Panc1 (cell line): ENCODE data around the gene DDX31. TPM values are rescaled to one million over a fixed set of nuclear protein-coding genes. Genes with fewer than 3 reads are reported as not detected.

Experiments used
- ATAC-seq: fragments of 200-7000 bp; cut with Tn5 transposase; 2 replicates; pipeline ENCODE4 v1.9.1; 2020; ENCODE audit warnings: mild to moderate bottlenecking, moderate library complexity
- BruUV-seq: library from RNA; stranded (reverse); fragments of 400-500 nt; replicated peaks from 2 replicates; lab custom pipeline; 2021; lab: Mats Ljungman, UMichigan
- CTCF ChIA-PET: fragments of 300-600 bp; sonication (Branson Sonifier 250); formaldehyde crosslinking; loops from one replicate; lab custom pipeline; 2022; ENCODE audit warnings: antibody characterized with exemption; lab: Charles Lee
- POLR2A ChIA-PET: fragments of 300-600 bp; sonication (Branson Sonifier 250); formaldehyde crosslinking; loops from one replicate; lab custom pipeline; 2022; ENCODE audit warnings: antibody characterized with exemption; lab: Charles Lee
- DNase-seq: peaks from one replicate; pipeline ENCODE4 v3.0.0-alpha.2; 2010; ENCODE audit warnings: low read depth, low spot score
- H3K27ac ChIP-seq: 2 replicates; pipeline ENCODE4 v1.5.1; 2011; ENCODE audit warnings: mild to moderate bottlenecking, low read length, inconsistent platforms
- H3K27me3 ChIP-seq: fragments of 200-500 bp; sonication (Bioruptor generic); 2 replicates; pipeline ENCODE4 v1.6.0; 2014; ENCODE audit warnings: low read length, inconsistent platforms; ENCODE audit not compliant: control insufficient read depth, insufficient read depth
- H3K36me3 ChIP-seq: fragments of 200-500 bp; sonication (Bioruptor generic); 2 replicates; pipeline ENCODE4 v1.5.1; 2014; ENCODE audit warnings: inconsistent platforms, mild to moderate bottlenecking, low read length, moderate library complexity; ENCODE audit not compliant: control insufficient read depth, insufficient read depth
- H3K4me1 ChIP-seq: 2 replicates; pipeline ENCODE4 v1.5.1; 2011; ENCODE audit warnings: inconsistent platforms, mild to moderate bottlenecking, low read length, moderate library complexity; ENCODE audit not compliant: control insufficient read depth, insufficient read depth
- H3K4me3 ChIP-seq, 2 experiments: 2 replicates each; pipeline ENCODE4 v1.5.1; 2011 to 2012; ENCODE audit warnings: low read depth in 2 of 2, low read length in 2 of 2, mild to moderate bottlenecking in 2 of 2, inconsistent platforms in 1 of 2, moderate library complexity in 1 of 2
- H3K9me3 ChIP-seq: fragments of 200-500 bp; sonication (Bioruptor generic); 2 replicates; pipeline ENCODE4 v1.5.1; 2014; ENCODE audit warnings: low read depth, mild to moderate bottlenecking, inconsistent platforms, low read length, moderate library complexity; ENCODE audit not compliant: control insufficient read depth, insufficient read depth
- POLR2AphosphoS5 ChIP-seq: IDR thresholded peaks from 2 replicates; pipeline ENCODE4 v1.6.1; 2012; ENCODE audit warnings: mild to moderate bottlenecking, low read depth, low read length, moderate library complexity
- SIN3A ChIP-seq: IDR thresholded peaks from 2 replicates; pipeline ENCODE4 v1.6.1; 2012; ENCODE audit warnings: low read depth, mild to moderate bottlenecking, low read length, moderate library complexity, borderline replicate concordance; ENCODE audit not compliant: insufficient read depth
- TCF7L2 ChIP-seq: IDR thresholded peaks from 2 replicates; pipeline ENCODE4 v1.6.1; 2011; ENCODE audit warnings: mild to moderate bottlenecking, low read depth, low read length, inconsistent platforms
- in situ Hi-C: cut with HindIII; loops from 2 replicates; pipeline ENCODE4 v1.10.0; 2016; ENCODE audit warnings: low sequenced_read_pairs, low pct_unique_long_range_greater_than_20kb
- intact Hi-C: fragments of 100-400 bp; cut with micrococcal nuclease; formaldehyde crosslinking; loops from one replicate; pipeline ENCODE4 v1.10.0; 2022; ENCODE audit not compliant: unreplicated experiment
- total RNA-seq: library from RNA; stranded (reverse); gene quantifications from one replicate; pipeline ENCODE4 v1.2.1, GENCODE V29; 2021; ENCODE audit not compliant: unreplicated experiment
- TF ChIP-seq, protein P1 (sequence below), 2 experiments: IDR thresholded peaks; 2 replicates each; pipeline ENCODE4 v1.6.1; 2011 to 2012; ENCODE audit warnings: low read depth in 2 of 2, control low read depth in 1 of 2, low read length in 1 of 2, mild to moderate bottlenecking in 1 of 2, moderate library complexity in 1 of 2; ENCODE audit not compliant: insufficient read depth in 1 of 2
- TF ChIP-seq, protein P2 (sequence below): fragments of 450-650 bp; IDR thresholded peaks from 2 replicates; pipeline ENCODE4 v1.5.1; 2017; ENCODE audit warnings: mild to moderate bottlenecking

Gene DDX31
- total RNA-seq, 1 experiment from 2014 or later = 17.5 TPM

DNA sequence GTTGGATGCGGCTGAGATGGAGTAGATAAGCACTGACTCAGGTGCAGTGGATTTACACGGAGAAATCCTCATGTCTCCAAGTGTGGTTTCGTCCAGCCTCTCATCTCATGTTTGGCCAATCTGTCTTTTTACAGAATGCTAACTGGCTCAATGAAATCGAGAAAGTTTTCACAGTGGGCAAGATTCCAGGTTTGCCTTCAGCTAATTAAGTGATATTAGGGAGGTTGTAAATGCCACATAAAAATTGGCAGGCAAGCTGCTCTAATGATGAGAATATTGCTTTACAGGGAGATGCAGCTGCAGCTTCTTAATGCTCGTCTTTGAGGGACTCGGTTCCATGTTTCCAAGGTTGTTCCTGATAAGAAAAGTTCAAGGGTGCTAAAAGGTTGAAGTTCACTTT, 63.7 kb downstream of the DDX31 start:
- Histone ChIP-seq H3K4me3 (no peak overlapping the region), H3K36me3 (no peaks in the 10 kb centered on the region; the same call in 1 of the 2 replicates), H3K27me3 (no peaks in the 10 kb centered on the region), H3K4me1 (no peaks in the 10 kb centered on the region), H3K9me3 (no peaks in the 10 kb centered on the region), H3K27ac (no peak overlapping the region)
- TF ChIP-seq, protein P1, sequence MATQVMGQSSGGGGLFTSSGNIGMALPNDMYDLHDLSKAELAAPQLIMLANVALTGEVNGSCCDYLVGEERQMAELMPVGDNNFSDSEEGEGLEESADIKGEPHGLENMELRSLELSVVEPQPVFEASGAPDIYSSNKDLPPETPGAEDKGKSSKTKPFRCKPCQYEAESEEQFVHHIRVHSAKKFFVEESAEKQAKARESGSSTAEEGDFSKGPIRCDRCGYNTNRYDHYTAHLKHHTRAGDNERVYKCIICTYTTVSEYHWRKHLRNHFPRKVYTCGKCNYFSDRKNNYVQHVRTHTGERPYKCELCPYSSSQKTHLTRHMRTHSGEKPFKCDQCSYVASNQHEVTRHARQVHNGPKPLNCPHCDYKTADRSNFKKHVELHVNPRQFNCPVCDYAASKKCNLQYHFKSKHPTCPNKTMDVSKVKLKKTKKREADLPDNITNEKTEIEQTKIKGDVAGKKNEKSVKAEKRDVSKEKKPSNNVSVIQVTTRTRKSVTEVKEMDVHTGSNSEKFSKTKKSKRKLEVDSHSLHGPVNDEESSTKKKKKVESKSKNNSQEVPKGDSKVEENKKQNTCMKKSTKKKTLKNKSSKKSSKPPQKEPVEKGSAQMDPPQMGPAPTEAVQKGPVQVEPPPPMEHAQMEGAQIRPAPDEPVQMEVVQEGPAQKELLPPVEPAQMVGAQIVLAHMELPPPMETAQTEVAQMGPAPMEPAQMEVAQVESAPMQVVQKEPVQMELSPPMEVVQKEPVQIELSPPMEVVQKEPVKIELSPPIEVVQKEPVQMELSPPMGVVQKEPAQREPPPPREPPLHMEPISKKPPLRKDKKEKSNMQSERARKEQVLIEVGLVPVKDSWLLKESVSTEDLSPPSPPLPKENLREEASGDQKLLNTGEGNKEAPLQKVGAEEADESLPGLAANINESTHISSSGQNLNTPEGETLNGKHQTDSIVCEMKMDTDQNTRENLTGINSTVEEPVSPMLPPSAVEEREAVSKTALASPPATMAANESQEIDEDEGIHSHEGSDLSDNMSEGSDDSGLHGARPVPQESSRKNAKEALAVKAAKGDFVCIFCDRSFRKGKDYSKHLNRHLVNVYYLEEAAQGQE (IDR thresholded peaks at IDR 0.05; ENCODE audit: insufficient read depth in 1 of 2, low read depth in 2 of 2, low read length in 1 of 2) = no peak
- TF ChIP-seq SIN3A (no peak), TCF7L2 (no peak), POLR2AphosphoS5 (no peak)
- TF ChIP-seq, protein P2, sequence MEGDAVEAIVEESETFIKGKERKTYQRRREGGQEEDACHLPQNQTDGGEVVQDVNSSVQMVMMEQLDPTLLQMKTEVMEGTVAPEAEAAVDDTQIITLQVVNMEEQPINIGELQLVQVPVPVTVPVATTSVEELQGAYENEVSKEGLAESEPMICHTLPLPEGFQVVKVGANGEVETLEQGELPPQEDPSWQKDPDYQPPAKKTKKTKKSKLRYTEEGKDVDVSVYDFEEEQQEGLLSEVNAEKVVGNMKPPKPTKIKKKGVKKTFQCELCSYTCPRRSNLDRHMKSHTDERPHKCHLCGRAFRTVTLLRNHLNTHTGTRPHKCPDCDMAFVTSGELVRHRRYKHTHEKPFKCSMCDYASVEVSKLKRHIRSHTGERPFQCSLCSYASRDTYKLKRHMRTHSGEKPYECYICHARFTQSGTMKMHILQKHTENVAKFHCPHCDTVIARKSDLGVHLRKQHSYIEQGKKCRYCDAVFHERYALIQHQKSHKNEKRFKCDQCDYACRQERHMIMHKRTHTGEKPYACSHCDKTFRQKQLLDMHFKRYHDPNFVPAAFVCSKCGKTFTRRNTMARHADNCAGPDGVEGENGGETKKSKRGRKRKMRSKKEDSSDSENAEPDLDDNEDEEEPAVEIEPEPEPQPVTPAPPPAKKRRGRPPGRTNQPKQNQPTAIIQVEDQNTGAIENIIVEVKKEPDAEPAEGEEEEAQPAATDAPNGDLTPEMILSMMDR = no peak
- ChIA-PET POLR2A (no interaction called here), CTCF (no interaction called here)
- intact Hi-C loops = no loop called here
- ATAC-seq = no peak
- DNase-seq = no peak
- no TSS peak for BruUV-seq
- in situ Hi-C loops = no loop called here

DNA sequence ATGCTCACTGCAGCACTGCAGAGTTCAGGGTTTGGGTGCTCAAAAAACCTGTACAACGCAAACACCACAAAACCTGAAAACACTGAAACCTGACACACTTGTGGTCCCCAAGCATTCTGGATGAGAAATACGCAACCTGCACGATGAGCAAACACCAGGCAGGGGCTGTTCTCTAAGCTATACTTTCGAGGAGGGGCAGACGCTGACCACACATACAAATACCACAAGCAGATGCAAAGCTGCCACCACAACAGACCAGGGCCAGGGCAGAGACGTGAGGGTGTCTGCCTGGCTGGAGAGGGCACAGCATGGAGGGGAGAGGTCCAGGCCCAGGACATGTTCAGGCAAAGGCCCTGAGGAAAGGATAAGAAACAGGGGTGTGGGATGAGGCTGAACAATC, 64.4 kb downstream of the DDX31 start:
- H3K9me3 ChIP-seq = no peaks in the 10 kb centered on the region
- H3K27ac ChIP-seq = no peak overlapping the region
- ATAC-seq = no peak
- H3K27me3 ChIP-seq = no peaks in the 10 kb centered on the region
- ChIA-PET POLR2A (no interaction called here), CTCF (no interaction called here)
- no peaks in the 10 kb centered on the region; the same call in 1 of the 2 replicates for H3K36me3 ChIP-seq
- H3K4me3 ChIP-seq = no peak overlapping the region
- in situ Hi-C loops = no loop called here
- no TSS peak for BruUV-seq
- no peaks in the 10 kb centered on the region for H3K4me1 ChIP-seq
- no peak for TF ChIP-seq TCF7L2
- no peak for TF ChIP-seq SIN3A
- no peak for TF ChIP-seq POLR2AphosphoS5
- TF ChIP-seq, protein P2 = no peak
- intact Hi-C loops = no loop called here
- DNase-seq = no peak
